Left ventricle myocardium inferior (tissue), 1 donor: ENCODE results near the gene MMP1. TPM values are rescaled to one million over a fixed set of nuclear protein-coding genes. Genes with fewer than 3 reads are reported as not detected.
"Not testable (repeated sequence)": the region's sequence is repeated elsewhere in the genome, so short reads cannot be mapped to it uniquely, and the experiment has no call there.

Experiments used
- DNase-seq: peaks from one replicate; pipeline ENCODE4 v3.0.0-alpha.2; 2020
- H3K27ac ChIP-seq: fragments of 200-600 bp; replicated peaks from 2 replicates; pipeline ENCODE4 v1.8.0; 2021
- H3K27me3 ChIP-seq: fragments of 200-600 bp; 2 replicates; pipeline ENCODE4 v1.8.0; 2021; ENCODE audit warnings: low read depth
- H3K36me3 ChIP-seq: fragments of 200-600 bp; 2 replicates; pipeline ENCODE4 v1.8.0; 2021
- H3K4me1 ChIP-seq: fragments of 200-600 bp; 2 replicates; pipeline ENCODE4 v1.8.0; 2021
- H3K4me3 ChIP-seq: fragments of 200-600 bp; 2 replicates; pipeline ENCODE4 v1.8.0; 2021; ENCODE audit warnings: mild to moderate bottlenecking, moderate library complexity
- H3K9me3 ChIP-seq: fragments of 200-600 bp; replicated peaks from 2 replicates; pipeline ENCODE4 v1.8.0; 2021
- CTCF ChIP-seq: fragments of 200-600 bp; IDR thresholded peaks from 2 replicates; pipeline ENCODE4 v1.8.0; 2021; ENCODE audit warnings: antibody characterized with exemption, mild to moderate bottlenecking, borderline replicate concordance
- intact Hi-C: fragments of 100-400 bp; cut with micrococcal nuclease; formaldehyde crosslinking; loops from one replicate; pipeline ENCODE4 v1.11.0; 2022
- total RNA-seq: library from RNA; stranded (reverse); fragmentation: NEBNext Ultra II Directional; extraction: Animal tissue kit (Norgen Biotek cat#: 25700); gene quantifications from one replicate; pipeline ENCODE4 v1.2.1, GENCODE V29; 2021
- donor health status: DM: no; HTN: yes; CAD: no; lungs with severe emphysema.

The MMP1 gene
- total RNA-seq, 1 donor from 2014 or later: not detected

- Histone ChIP-seq H3K27ac (no peak overlapping the region), H3K4me1 (no peaks in the 10 kb centered on the region), H3K9me3 (peaks cover 21% of the 10 kb centered on the region), H3K27me3 (peaks cover 4% of the 10 kb centered on the region), H3K4me3 (no peak overlapping the region), H3K36me3 (no peaks in the 10 kb centered on the region)
- no peak for TF ChIP-seq CTCF
- intact Hi-C loops: no loop called here
- DNase-seq: no peak
Observed at GRCh38 chr11:102751673-102752072, 46.3 kb downstream of the MMP1 start.

GRCh38 chr11:102749101-102749722, 48.7 kb downstream of the MMP1 start:
- H3K4me3 ChIP-seq: no peak overlapping the region
- intact Hi-C loops: no loop called here
- H3K4me1 ChIP-seq: no peaks in the 10 kb centered on the region
- H3K27me3 ChIP-seq: peaks cover 4% of the 10 kb centered on the region
- no peak for TF ChIP-seq CTCF
- H3K36me3 ChIP-seq: no peaks in the 10 kb centered on the region
- no peak for DNase-seq
- peaks cover 21% of the 10 kb centered on the region for H3K9me3 ChIP-seq
- no peak overlapping the region for H3K27ac ChIP-seq

GRCh38 chr11:102746746-102747578, 51.0 kb downstream of the MMP1 start:
- DNase-seq, H3K27me3 ChIP-seq, H3K27ac ChIP-seq, intact Hi-C loops, H3K36me3 ChIP-seq, H3K4me3 ChIP-seq, H3K4me1 ChIP-seq: not testable (repeated sequence)
- peaks cover 21% of the 10 kb centered on the region for H3K9me3 ChIP-seq

Other genes starting within 250 kb of the MMP1 start
- not detected for gene MMP20, start 172.8 kb downstream of the MMP1 start, total RNA-seq
- gene MMP27, start 92.4 kb downstream of the MMP1 start, total RNA-seq: not detected
- gene MMP8, start 73.2 kb downstream of the MMP1 start, total RNA-seq: not detected
- not detected for gene MMP10, start 17.5 kb downstream of the MMP1 start, total RNA-seq
- gene MMP3, start 45.4 kb upstream of the MMP1 start, total RNA-seq: not detected
- not detected for gene MMP12, start 76.8 kb upstream of the MMP1 start, total RNA-seq
- gene MMP13, start 157.6 kb upstream of the MMP1 start, total RNA-seq: not detected